Measurements from ENCODE around the gene CCDC191. TPM values are rescaled to one million over a fixed set of nuclear protein-coding genes. Genes with fewer than 3 reads are reported as not detected.

Gene CCDC191
- total RNA-seq, 1 donor: 2.2 TPM

DNA sequence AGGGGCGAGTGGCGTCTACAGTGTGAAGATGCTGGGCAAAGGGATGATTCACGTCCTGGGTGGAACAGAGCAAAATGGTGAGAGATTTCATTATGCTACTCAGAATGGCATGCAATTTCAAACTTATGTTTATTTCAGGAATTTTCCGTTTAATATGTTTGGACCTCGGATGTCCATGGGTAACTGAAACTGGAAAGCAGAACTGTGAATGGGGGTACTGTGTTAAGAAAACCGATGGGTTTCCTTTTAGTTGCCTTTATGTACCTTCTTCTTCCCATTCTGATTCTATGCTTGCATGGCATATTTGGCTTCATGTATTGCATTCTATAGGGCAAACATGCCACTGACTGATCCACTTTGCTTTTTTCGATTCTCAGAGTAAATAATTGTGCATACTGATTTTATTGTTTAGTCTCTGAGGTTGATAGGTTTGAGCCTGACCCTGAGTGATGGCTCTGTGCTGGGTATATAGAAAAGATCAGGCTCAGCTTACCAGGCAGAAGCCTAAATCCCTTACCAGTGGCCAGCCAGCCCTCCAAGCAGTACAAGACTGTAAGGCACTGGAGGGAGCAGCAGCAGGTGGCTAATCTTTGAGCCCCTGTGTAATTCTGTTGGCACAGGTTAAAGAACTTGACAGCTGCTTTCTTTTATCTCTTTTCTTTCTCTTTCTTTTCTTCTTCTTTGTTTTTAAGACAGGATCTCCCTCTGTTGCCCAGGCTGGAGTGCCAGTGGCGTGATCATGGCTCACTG lies 4.8 kb upstream of the CCDC191 start:
- DNase-seq (ENCODE audit: low read depth in 2 of 3, low spot score in 2 of 3): no peak

DNA sequence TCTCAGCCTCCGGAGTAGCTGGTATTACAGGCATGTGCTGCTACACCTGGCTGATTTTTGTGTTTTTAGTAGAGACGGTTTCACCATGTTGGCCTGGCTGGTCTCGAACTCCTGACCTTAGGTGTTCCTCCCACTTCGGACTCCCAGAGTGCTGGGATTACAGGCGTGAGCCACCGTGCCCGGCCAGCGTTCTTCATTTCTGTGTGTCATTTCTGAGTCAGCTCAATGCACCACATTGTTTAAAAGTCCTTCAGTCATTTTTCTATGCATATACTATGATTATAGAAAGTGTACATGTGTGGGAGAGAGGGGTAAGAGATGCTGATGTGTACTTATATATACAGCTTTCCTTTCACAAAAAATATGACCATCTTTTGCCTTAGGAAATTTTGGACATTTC lies 2.3 kb upstream of the CCDC191 start:
- DNase-seq (ENCODE audit: low read depth in 2 of 3, low spot score in 2 of 3): no peak

DNA sequence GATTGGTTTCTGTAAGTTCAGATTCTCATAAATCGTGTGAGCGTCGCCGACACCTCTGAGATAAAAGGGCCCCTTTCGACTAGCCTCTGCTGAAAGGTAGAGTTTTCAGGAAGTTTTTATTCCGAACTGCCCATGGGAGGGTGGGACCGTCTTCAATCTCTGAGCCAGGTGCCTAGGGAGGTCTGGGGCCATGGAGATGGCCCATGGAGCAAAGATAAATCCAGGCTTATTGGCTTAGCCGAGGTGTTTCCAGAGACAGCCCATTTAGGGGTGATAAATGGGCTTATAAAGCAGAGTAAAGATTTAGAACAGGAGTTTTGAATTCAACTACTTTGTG lies 653 bp upstream of the CCDC191 start:
- DNase-seq (ENCODE audit: low read depth in 2 of 3, low spot score in 2 of 3): no peak

DNA sequence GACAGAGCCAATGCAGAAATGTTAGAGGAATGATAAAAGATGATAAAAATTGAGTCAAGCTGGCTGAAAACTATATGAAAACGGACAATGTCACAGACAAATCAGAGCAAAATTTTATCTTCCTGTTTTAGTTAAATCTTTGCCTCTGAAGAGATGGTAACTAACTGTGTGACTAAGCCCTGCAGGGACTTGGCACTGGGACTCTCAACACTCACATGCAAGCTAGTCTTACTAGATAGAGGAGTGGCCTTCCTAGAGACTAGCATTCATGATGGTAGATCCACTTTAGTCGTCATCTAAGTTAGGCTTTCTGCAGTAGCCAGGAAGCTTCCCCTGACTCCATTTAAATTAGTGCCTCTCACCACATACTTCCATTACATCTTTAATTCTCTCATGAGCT lies 4.1 kb downstream of the CCDC191 start:
- no peak for DNase-seq (ENCODE audit: low read depth in 2 of 3, low spot score in 2 of 3)

DNA sequence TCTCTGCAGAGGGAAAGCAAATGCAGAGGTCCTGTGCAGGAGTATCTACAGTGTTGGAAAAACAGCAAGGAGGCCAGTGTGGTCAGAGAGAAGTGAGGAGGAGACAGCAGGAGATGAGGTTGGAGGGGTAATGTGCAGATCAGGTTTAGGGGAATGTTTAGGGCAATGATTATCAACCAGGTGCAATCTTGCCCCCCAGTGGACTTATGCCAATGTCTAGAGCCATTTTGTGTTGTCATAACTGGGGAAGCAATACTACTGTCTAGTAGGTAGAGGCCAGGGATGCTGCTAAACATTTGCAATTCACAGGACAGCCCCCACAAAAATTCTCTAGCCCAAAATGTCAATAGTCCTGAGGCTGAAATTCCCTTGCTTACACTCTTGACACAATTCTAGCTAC lies 13.1 kb downstream of the CCDC191 start:
- DNase-seq (ENCODE audit: low read depth in 2 of 3, low spot score in 2 of 3): no peak

DNA sequence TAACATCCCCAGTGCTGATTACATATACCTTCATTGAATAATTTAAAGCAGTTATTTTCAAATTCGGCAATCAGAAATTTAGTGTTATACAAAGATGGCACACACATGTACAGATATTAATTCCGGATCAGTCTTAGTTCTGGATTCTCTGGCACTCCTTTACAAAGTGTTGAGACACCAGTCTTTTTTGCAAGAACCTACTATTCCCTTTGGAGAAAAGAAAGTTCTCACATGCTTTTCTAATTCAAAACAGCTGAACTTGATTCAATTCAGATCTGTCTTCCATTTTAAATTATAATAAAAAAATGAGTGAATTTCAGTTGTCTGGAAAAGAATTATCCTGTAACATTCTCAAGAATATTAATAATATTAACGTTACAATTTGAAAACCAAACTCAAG lies 20.4 kb downstream of the CCDC191 start:
- DNase-seq (ENCODE audit: low read depth in 2 of 3, low spot score in 2 of 3): no peak

DNA sequence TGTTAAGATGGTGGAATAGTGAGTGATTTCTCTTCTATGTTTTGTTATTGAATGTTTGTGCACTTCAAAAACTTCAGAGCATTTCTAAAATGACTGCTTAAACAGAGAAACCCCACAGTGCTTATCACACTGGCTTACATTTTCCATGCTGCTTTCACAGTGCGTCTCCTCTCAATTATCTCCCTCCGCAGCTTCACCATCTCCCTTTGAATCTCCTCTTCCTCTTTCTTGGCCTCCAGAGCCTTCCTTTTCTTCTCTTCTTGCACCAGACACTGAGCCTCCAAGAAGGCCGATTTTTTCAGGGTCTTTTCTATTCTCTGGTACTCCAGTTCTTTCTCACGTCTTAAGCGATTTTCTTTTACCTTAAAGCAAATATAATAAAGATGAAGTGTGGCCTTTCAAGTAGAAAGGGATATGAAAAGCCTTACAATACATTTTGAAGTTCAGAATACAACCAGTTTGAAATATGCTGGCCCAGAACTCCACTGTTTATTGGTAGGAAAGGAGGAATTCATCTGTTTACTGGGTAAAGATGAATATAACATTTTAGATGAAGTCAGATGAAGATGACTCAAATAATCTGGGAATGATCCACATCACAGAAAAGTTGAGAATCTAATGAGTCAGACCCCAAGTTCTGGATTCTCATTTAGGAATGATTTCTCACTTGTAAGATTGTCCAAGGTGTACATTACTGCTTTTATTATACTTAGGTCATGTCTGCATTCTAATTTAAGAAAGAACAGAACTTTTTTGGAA lies 21.4 kb downstream of the CCDC191 start:
- DNase-seq (ENCODE audit: low read depth in 2 of 3, low spot score in 2 of 3): peak in 1 of 3 donors; percentile 2

DNA sequence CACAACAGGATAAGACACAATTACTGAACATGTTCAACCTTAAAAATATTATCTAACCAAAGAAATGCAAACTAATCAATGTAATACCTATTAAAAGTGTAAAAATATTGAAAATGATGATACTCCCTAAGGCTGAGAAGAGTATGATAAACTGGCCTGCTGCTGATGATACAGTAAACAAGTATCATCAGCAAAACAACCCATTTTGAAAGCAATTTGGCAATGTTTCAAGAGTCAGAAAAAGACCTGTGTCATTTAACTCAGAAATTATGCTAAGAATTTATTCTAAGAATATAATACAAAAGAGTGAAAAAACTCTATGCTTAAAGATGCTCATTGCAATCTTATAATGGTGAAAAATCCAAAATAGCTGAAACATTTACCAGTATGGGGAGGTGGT lies 22.1 kb downstream of the CCDC191 start:
- DNase-seq (ENCODE audit: low read depth in 2 of 3, low spot score in 2 of 3): no peak

DNA sequence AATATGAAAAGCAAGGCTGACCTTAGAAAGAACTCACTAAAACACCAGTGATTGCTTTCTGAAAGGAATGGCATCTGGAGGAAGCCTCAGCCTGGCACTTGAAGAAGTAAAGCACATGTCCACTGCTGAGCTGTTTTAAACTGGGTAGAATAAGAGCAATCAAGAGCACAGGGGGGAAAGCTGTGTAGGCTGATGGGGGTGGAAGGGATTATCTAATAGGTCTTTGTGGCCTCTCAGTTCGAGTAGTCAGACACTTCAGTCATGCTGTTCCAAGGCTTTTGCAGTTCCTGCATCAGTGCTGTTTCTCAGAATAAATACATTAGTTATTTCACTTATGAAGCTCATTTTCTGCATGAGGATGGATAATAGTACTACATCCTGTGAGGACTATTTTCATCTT lies 22.6 kb downstream of the CCDC191 start:
- DNase-seq (ENCODE audit: low read depth in 2 of 3, low spot score in 2 of 3): no peak

DNA sequence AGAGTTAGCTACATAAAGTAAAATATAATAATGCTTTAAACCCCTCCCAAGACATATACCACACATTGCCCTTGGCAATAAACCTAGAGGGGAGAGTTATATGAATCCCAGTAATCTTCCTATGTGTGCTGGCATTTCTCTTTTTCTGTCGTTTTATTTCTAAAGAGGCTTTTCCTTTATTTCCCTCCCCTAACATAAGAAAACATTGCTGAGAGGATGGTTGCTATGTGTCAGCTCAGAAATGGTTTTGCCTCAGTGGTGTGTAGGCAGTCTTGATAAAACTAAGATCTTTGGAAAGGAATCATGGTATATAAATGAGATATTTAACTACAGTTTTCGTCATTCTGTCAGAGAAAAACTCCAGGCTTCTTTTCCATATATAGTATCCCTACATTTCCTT lies 30.0 kb downstream of the CCDC191 start:
- DNase-seq (ENCODE audit: low read depth in 2 of 3, low spot score in 2 of 3): no peak

DNA sequence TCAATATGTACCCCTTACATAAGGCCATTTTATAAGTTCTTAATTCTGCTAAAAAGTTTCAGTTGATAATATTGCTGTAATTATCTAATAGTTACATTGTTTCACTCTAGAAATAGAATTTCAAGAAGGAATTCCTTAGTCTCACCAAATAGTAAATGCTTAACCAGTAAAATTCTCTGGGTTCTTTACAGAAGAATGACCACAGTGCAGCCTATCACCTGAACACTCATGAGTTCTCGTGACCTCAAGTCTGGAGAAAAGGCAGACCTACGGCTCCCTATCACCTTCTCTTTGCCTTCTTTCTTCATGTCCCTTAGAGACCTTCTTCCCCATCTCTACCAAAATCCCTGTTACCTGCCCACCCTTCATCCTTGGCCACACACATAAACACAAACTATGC lies 30.9 kb downstream of the CCDC191 start:
- DNase-seq (ENCODE audit: low read depth in 2 of 3, low spot score in 2 of 3): no peak

DNA sequence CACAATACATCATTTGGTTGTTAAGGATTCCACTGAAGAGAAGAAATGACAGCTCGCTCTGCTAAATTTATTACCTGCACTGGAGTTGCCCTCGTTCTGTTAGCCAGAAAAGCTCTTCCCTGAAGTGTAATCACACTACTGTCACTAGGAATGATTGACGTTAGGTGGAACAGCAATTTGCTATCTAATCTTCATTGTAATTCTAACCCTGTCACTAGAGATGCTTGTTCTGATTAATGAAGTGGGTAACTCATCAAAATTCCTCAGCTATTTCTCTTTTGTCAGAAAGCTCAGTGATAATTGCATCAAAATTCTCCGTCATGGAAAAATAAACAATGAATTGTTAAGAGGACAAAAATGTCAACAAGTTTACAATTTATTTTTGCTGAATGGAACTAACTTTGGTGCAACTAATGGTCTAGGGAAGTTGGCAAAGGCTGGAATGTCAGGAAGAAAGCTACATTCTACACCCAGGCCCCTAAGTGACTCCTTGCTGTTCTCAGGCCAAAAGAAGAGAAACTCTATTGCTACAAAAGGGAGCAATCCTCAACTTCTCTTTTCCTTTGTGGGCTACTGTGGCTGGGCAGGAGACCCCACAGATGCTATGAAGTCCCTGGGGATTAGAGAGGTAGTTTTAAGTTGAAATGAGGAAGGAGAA lies 34.1 kb downstream of the CCDC191 start:
- no peak for DNase-seq (ENCODE audit: low read depth in 2 of 3, low spot score in 2 of 3)

DNA sequence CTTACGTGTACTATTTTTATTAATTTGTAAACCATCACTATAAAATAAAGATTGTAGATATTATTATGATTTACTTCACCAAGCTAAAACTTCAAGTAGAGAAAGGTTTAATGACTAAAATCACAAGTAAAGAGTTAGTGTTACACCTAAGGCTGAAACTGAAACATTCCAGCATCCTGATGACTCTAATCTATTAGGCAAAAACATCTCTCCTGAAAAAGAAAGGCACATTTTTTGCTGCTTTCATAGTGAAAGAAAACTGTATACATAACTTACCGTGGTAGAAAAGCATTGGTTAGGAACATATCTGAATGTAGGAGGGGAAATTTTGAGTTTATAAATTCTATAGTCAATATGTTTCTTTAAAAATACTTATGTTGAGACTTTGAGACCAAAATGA lies 35.4 kb downstream of the CCDC191 start:
- DNase-seq (ENCODE audit: low read depth in 2 of 3, low spot score in 2 of 3): no peak

DNA sequence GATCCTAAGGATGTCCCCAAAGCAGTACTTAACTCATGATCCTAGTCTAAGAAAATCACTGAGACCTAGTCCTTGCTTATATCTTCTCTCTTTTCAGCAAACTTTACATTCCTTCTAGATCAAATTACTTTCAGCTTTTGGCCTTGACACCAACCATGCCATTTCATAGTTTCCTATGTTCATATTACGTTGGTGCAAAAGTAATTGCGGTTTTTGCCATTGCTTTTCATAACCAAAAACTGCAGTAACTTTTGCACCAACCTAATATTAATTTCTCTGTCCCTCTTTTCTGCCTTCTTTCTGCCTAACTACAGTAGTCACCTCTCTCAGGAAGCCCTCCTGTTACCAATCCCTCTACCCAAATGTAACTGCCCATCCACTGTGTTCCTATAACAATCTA lies 36.8 kb downstream of the CCDC191 start:
- no peak for DNase-seq (ENCODE audit: low read depth in 2 of 3, low spot score in 2 of 3)

DNA sequence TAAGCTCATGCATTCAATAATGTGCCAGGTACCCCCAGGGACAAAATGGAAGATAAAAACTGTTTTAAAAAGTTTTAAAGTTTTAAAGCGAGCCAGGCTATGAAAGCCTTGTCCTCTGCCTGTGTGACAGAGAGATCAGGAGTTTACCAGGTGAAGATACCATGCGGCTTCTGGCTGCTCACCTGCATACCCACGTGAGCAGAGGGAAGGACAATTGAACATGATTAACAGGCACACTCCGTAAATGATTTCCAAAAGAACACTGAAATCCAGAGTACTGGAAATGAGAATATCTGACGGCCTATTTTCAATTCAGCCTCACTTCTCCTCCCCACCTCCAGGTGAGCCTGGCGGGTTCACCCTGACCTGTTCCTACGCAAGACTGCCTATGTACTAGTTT lies 42.1 kb downstream of the CCDC191 start:
- DNase-seq (ENCODE audit: low read depth in 2 of 3, low spot score in 2 of 3): no peak

DNA sequence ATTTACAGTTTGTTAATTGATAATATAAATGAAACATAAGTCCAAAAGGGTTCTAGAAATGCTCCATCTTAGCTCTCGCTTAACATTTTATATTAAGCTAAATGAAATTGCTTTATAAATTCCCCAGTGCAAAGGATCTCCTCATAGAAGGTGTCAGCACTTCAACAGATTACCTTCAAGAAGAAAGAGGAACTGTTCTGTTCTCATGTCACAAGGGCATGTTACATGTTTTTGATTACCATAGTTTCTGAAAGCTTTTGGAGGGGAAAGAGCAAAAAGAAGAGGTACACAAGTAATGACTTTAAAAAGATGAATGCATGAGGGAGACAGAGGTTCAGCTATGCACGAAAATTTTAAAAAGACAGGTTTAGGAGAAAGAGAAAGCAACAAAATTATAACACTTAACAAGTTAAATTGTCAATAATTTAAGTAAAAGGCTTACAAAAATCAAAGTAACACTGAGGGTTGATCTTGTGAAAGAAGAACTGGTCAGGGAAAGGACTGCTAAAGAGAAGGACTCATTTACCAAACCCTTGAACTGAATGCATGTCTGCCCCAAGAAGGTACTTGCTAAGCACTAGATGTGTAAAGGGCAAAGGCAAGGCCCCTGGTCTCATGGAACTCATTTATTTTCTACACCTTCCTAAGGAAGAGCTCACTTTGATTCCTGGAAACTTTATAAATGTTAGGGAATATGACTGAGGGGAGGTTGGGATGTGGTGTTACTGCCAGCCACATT lies 45.1 kb downstream of the CCDC191 start:
- peak in 1 of 3 donors; percentile 14 for DNase-seq (ENCODE audit: low read depth in 2 of 3, low spot score in 2 of 3)

DNA sequence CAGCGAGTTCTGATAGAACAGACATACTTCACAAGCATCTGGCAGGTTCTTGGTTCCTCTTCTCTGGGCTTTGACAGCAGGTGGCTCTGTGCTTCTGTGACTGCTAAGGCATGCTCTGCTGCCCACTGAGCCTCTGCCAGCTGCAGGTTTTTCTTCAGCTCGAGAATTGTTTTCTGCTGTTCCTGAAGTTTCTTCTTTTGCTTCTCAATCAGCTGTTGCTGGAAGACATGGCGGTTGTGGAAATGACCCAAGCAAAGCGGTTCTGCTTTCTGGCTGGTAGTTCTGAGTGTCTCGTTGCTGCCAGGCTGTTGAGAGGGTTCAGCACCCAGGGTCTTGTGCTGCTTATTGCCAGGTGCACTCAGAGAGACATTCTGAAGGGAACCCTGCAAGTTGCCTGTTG lies 50.8 kb downstream of the CCDC191 start:
- DNase-seq (ENCODE audit: low read depth in 2 of 3, low spot score in 2 of 3): peak in 2 of 3 donors; percentile 4 to 10

DNA sequence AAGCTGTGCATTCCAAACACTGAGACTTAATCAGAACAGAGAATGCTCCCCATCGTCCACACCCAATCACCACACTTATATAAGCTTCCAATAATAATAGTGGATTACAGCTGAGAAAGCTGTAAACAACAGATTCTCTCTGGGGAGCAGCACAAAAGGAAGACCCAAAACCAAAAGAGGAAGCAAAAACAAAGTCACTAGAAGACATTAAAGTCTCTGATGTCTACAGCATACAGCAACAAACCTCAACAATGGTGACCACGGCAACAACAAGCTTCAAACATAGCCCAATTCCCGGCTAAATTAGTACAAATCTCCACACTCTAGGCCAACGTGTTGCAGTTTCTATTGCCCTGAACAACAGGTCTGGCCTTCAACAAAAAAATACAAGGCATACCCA lies 70.8 kb downstream of the CCDC191 start:
- peak in 1 of 3 donors; percentile 66 for DNase-seq (ENCODE audit: low read depth in 2 of 3, low spot score in 2 of 3)

DNA sequence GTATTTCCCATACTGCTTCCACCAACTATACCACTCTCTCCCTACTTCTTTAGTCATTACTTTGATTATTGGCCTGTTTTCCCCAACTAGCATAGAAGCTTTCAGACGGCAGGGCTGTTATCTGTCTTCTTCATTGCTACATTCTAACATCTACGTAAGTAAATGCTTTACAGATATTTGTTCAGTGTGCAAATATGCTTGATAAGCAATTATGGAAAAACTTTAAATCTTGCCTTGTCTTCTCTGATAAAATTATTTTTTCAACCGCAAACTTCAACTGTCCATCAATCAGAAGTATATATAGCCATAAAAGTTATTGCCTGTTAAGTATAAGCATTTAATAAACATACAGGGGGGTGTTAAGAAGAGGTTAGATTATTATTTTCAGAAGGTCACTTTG lies 72.8 kb downstream of the CCDC191 start:
- no peak for DNase-seq (ENCODE audit: low read depth in 2 of 3, low spot score in 2 of 3)

DNA sequence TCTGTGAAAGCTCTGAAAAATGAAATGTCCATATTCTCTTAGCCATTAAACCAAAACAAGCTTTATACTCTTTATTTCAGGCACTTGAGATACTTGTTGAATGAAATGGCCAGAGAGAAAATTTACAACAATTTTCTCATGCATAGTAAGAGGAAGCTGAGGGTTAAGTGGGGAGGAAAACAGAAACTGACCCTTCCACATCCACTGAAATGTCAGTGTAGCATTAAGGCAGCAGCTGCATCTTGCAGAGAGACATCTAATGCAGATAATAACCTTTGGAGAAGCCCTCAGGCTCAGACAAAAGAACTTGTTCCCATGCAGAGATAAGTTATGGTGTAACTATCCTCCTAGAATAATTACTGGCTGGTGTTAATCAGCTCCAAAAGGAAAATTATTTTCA lies 74.5 kb downstream of the CCDC191 start:
- no peak for DNase-seq (ENCODE audit: low read depth in 2 of 3, low spot score in 2 of 3)

DNA sequence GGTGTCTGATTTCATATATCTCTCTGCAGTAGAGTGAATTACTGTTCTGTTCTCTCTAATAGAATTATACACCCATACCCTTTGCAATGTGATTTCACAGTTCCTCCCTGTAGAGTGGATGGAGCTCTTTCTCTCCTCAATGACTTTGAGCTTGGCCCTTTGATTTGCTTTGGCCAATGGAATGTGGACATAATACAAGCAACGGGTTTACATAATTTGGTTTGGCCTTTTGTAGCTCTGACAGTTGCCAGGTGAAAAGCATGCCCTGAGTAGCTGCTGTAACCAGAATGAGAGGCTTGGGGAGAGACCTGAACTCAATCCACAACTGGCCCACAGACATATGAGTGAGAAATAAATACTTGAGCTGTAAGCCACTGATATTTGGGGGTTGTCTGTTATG lies 76.4 kb downstream of the CCDC191 start:
- DNase-seq (ENCODE audit: low read depth in 2 of 3, low spot score in 2 of 3): no peak
